ENCODE data around the gene GARNL3.

- no peak for TF ChIP-seq TAF1 (IDR thresholded peaks at IDR 0.05; ENCODE audit: borderline replicate concordance, insufficient read depth, low read length)
- no peak for TF ChIP-seq POLR2AphosphoS5 (IDR thresholded peaks at IDR 0.05; ENCODE audit: low read depth, low read length)
- no peak for TF ChIP-seq SIN3A (IDR thresholded peaks at IDR 0.05; ENCODE audit: borderline replicate concordance, insufficient read depth, low read length)
These were observed 50.3 kb downstream of the GARNL3 start for GRCh38 chr9:127314911-127315310.

Data from PFSK-1 (cell line).